Breast epithelium (tissue), 4 donors: Measurements from ENCODE around the gene NBEAL2. TPM values are rescaled to one million over a fixed set of nuclear protein-coding genes. Genes with fewer than 3 reads are reported as not detected.
A peak's percentile ranks its signal among the peaks of the same experiment; 100 is the strongest.

Experiments
- DNase-seq, 2 donors: peaks; one replicate each; pipeline ENCODE4 v3.0.0-alpha.2; 2019; ENCODE audit warnings: low spot score in 2 of 2
- H3K27ac ChIP-seq, 2 donors: fragments of 200-600 bp; sonication (generic) in 1 of 2; one replicate each; pipeline ENCODE4 v1.5.1; 2016 to 2019; ENCODE audit warnings: mild to moderate bottlenecking in 1 of 2
- H3K27me3 ChIP-seq, 2 donors: fragments of 200-600 bp; sonication (generic) in 1 of 2; one replicate each; pipeline versions ENCODE4 v1.5.1 to v1.6.0; 2017 to 2019; ENCODE audit warnings: control low read depth in 1 of 2, mild to moderate bottlenecking in 1 of 2
- H3K36me3 ChIP-seq: fragments of 200-600 bp; one replicate; pipeline ENCODE4 v1.5.1; 2019
- H3K4me1 ChIP-seq, 2 donors: fragments of 200-600 bp; sonication (generic); one replicate each; pipeline ENCODE4 v1.5.1; 2016 to 2019; ENCODE audit warnings: control low read depth in 1 of 2
- H3K4me3 ChIP-seq, 3 donors: fragments of 200-600 bp; sonication (generic); 1 replicate in 2 of 3; 2 replicates in 1 of 3; pipeline ENCODE4 v1.5.1; 2016 to 2019; ENCODE audit warnings: mild to moderate bottlenecking in 3 of 3, moderate library complexity in 2 of 3
- H3K9me3 ChIP-seq, 2 donors: fragments of 200-600 bp; sonication (generic) in 1 of 2; one replicate each; pipeline ENCODE4 v1.5.1; 2016 to 2019; ENCODE audit warnings: control low read depth in 1 of 2
- CTCF ChIP-seq, 3 donors: fragments of 450-650 bp; IDR thresholded peaks; one replicate each; pipeline ENCODE4 v1.5.1; 2016 to 2017; ENCODE audit warnings: antibody characterized with exemption in 3 of 3, mild to moderate bottlenecking in 3 of 3, moderate library complexity in 3 of 3
- POLR2A ChIP-seq: fragments of 450-650 bp; IDR thresholded peaks from one replicate; pipeline ENCODE4 v1.6.1; 2016; ENCODE audit warnings: antibody characterized with exemption, mild to moderate bottlenecking, moderate library complexity
- POLR2AphosphoS5 ChIP-seq, 3 donors: sonication (generic); formaldehyde crosslinking; IDR thresholded peaks; one replicate each; pipeline ENCODE4 v1.6.1; 2017; ENCODE audit warnings: antibody characterized with exemption in 3 of 3
- intact Hi-C: fragments of 100-400 bp; cut with DNase I; formaldehyde crosslinking; loops from one replicate; pipeline ENCODE4 v1.15.1; 2023; ENCODE audit warnings: low total_unique reads
- total RNA-seq, 3 donors: library from RNA; depleted of rRNA; stranded (reverse); fragments of >200 nt; gene quantifications; one replicate each; pipeline ENCODE4 v1.1.0, GENCODE V29; 2016

The NBEAL2 gene
- total RNA-seq, 3 donors from 2014 or later = 16.8 to 58.3 (median 54.4) TPM

- Histone ChIP-seq H3K36me3 (no peaks in the 10 kb centered on the region), H3K9me3 (no peaks in the 10 kb centered on the region), H3K27ac (peak overlapping the region; percentile 34 to 86), H3K27me3 (no peaks in the 10 kb centered on the region), H3K4me3 (no peak overlapping the region), H3K4me1 (peaks cover 15 to 42% of the 10 kb centered on the region in 2 donors)
- DNase-seq = no peak
- intact Hi-C loops = no loop called here
- TF ChIP-seq CTCF (IDR thresholded peaks at IDR 0.05) (no peak), POLR2A (no peak), POLR2AphosphoS5 (IDR thresholded peaks at IDR 0.05) (no peak)
Observed at GRCh38 chr3:46957092-46957820, 22.2 kb upstream of the NBEAL2 start.

- Histone ChIP-seq H3K27me3 (no peaks in the 10 kb centered on the region), H3K27ac (peak overlapping the region; percentile 80 to 86), H3K36me3 (no peaks in the 10 kb centered on the region), H3K9me3 (no peaks in the 10 kb centered on the region), H3K4me1 (peaks cover 15 to 42% of the 10 kb centered on the region in 2 donors), H3K4me3 (no peak overlapping the region)
- no peak for DNase-seq
- intact Hi-C loops = no loop called here
- no peak for TF ChIP-seq POLR2A
- TF ChIP-seq CTCF (IDR thresholded peaks at IDR 0.05) = no peak
- no peak for TF ChIP-seq POLR2AphosphoS5 (IDR thresholded peaks at IDR 0.05)
Observed at GRCh38 chr3:46958467-46959160, 20.9 kb upstream of the NBEAL2 start.

GRCh38 chr3:46959161-46959511 is 20.3 kb upstream of the NBEAL2 start:
- Histone ChIP-seq H3K27me3 (no peaks in the 10 kb centered on the region), H3K9me3 (no peaks in the 10 kb centered on the region), H3K4me1 (peaks cover 15 to 41% of the 10 kb centered on the region in 2 donors), H3K27ac (peak overlapping the region; percentile 80 to 86), H3K36me3 (no peaks in the 10 kb centered on the region), H3K4me3 (no peak overlapping the region)
- DNase-seq = no peak
- TF ChIP-seq POLR2AphosphoS5 (IDR thresholded peaks at IDR 0.05) (no peak), POLR2A (no peak), CTCF (IDR thresholded peaks at IDR 0.05) (no peak)
- intact Hi-C loops = no loop called here

- peak in 1 of 2 donors; percentile 56 for DNase-seq
- TF ChIP-seq POLR2AphosphoS5 (IDR thresholded peaks at IDR 0.05) = peak in 1 of 3 donors; percentile 13
- no peak for TF ChIP-seq POLR2A
- TF ChIP-seq CTCF (IDR thresholded peaks at IDR 0.05) = no peak
- Histone ChIP-seq H3K4me1 (peaks cover 15 to 31% of the 10 kb centered on the region in 2 donors), H3K4me3 (peak overlapping the region in 1 of 3 donors; percentile 4), H3K27me3 (no peaks in the 10 kb centered on the region), H3K36me3 (no peaks in the 10 kb centered on the region), H3K27ac (peak overlapping the region; percentile 80 to 86), H3K9me3 (no peaks in the 10 kb centered on the region)
- intact Hi-C loops = no loop called here
Observed at GRCh38 chr3:46960081-46960701, 19.3 kb upstream of the NBEAL2 start.

- intact Hi-C loops = no loop called here
- no peak for TF ChIP-seq CTCF (IDR thresholded peaks at IDR 0.05)
- TF ChIP-seq POLR2AphosphoS5 (IDR thresholded peaks at IDR 0.05) = no peak
- no peak for TF ChIP-seq POLR2A
- no peak for DNase-seq
- Histone ChIP-seq H3K27me3 (no peaks in the 10 kb centered on the region), H3K9me3 (no peaks in the 10 kb centered on the region), H3K4me1 (peaks cover 15 to 30% of the 10 kb centered on the region in 2 donors), H3K27ac (peak overlapping the region; percentile 80 to 86), H3K4me3 (no peak overlapping the region), H3K36me3 (no peaks in the 10 kb centered on the region)
Observed at GRCh38 chr3:46960835-46961234, 18.6 kb upstream of the NBEAL2 start.
